Measurements from ENCODE around the gene ARHGAP21.

Gene ARHGAP21

GRCh38 chr10:24574161-24574560 lies 149.5 kb downstream of the ARHGAP21 start:
- no peak for DNase-seq (ENCODE audit: low read depth)

GRCh38 chr10:24571870-24572450 lies 151.7 kb downstream of the ARHGAP21 start:
- no peak for DNase-seq (ENCODE audit: low read depth)

GRCh38 chr10:24570658-24571426 lies 152.8 kb downstream of the ARHGAP21 start:
- no peak for DNase-seq (ENCODE audit: low read depth)

GRCh38 chr10:24569828-24570657 lies 153.6 kb downstream of the ARHGAP21 start:
- DNase-seq (ENCODE audit: low read depth), result no peak

GRCh38 chr10:24569330-24569796 lies 154.3 kb downstream of the ARHGAP21 start:
- DNase-seq (ENCODE audit: low read depth), result no peak

GRCh38 chr10:24568042-24568441 lies 155.6 kb downstream of the ARHGAP21 start:
- DNase-seq (ENCODE audit: low read depth), result no peak

- DNase-seq (ENCODE audit: low read depth), result no peak
Measured at GRCh38 chr10:24561453-24561852, 162.2 kb downstream of the ARHGAP21 start.

- DNase-seq (ENCODE audit: low read depth), result no peak
Measured at GRCh38 chr10:24556750-24557742, 166.6 kb downstream of the ARHGAP21 start.

- no peak for DNase-seq (ENCODE audit: low read depth)
Measured at GRCh38 chr10:24556126-24556749, 167.4 kb downstream of the ARHGAP21 start.

- DNase-seq (ENCODE audit: low read depth), result no peak
Measured at GRCh38 chr10:24554036-24554435, 169.7 kb downstream of the ARHGAP21 start.

GRCh38 chr10:24553051-24553612 lies 170.6 kb downstream of the ARHGAP21 start:
- no peak for DNase-seq (ENCODE audit: low read depth)

- no peak for DNase-seq (ENCODE audit: low read depth)
Measured at GRCh38 chr10:24552346-24553016, 171.2 kb downstream of the ARHGAP21 start.

GRCh38 chr10:24551161-24551560 lies 172.5 kb downstream of the ARHGAP21 start:
- no peak for DNase-seq (ENCODE audit: low read depth)

- DNase-seq (ENCODE audit: low read depth), result no peak
Measured at GRCh38 chr10:24550680-24551079, 173.0 kb downstream of the ARHGAP21 start.

GRCh38 chr10:24545585-24545984 lies 178.1 kb downstream of the ARHGAP21 start:
- DNase-seq (ENCODE audit: low read depth), result no peak

GRCh38 chr10:24544776-24545175 lies 178.9 kb downstream of the ARHGAP21 start:
- no peak for DNase-seq (ENCODE audit: low read depth)

- DNase-seq (ENCODE audit: low read depth), result no peak
Measured at GRCh38 chr10:24542314-24543270, 181.1 kb downstream of the ARHGAP21 start.

GRCh38 chr10:24541239-24541753 lies 182.4 kb downstream of the ARHGAP21 start:
- no peak for DNase-seq (ENCODE audit: low read depth)

GRCh38 chr10:24536636-24537035 lies 187.1 kb downstream of the ARHGAP21 start:
- no peak for DNase-seq (ENCODE audit: low read depth)
